Suprapubic skin (tissue), 4 donors: ENCODE results near the gene DGLUCY. TPM values are rescaled to one million over a fixed set of nuclear protein-coding genes. Genes with fewer than 3 reads are reported as not detected.

Experiments used
- DNase-seq, 2 donors: peaks; one replicate each; pipeline ENCODE4 v3.0.0-alpha.2; 2019; ENCODE audit warnings: low spot score in 2 of 2
- H3K27ac ChIP-seq: fragments of 200-600 bp; sonication (generic); one replicate; pipeline ENCODE4 v1.5.1; 2019
- H3K27me3 ChIP-seq: fragments of 200-600 bp; sonication (generic); one replicate; pipeline ENCODE4 v1.5.1; 2019
- H3K36me3 ChIP-seq: fragments of 200-600 bp; sonication (generic); one replicate; pipeline ENCODE4 v1.5.1; 2019
- H3K4me1 ChIP-seq: fragments of 200-600 bp; sonication (generic); one replicate; pipeline ENCODE4 v1.5.1; 2019
- H3K4me3 ChIP-seq: fragments of 200-600 bp; sonication (generic); one replicate; pipeline ENCODE4 v1.5.1; 2019; ENCODE audit warnings: mild to moderate bottlenecking
- H3K9me3 ChIP-seq: fragments of 200-600 bp; sonication (generic); one replicate; pipeline ENCODE4 v1.5.1; 2019
- EP300 ChIP-seq: sonication (generic); formaldehyde crosslinking; IDR thresholded peaks from one replicate; pipeline ENCODE4 v1.6.1; 2017; ENCODE audit warnings: antibody characterized with exemption
- POLR2A ChIP-seq, 2 donors: fragments of 450-650 bp; IDR thresholded peaks; one replicate each; pipeline ENCODE4 v1.6.1; 2017; ENCODE audit warnings: antibody characterized with exemption in 2 of 2, mild to moderate bottlenecking in 2 of 2, moderate library complexity in 2 of 2
- POLR2AphosphoS5 ChIP-seq, 3 donors: sonication (generic); formaldehyde crosslinking; IDR thresholded peaks; one replicate each; pipeline ENCODE4 v1.6.1; 2017; ENCODE audit warnings: antibody characterized with exemption in 3 of 3
- WGBS: methylation state at CpG from one replicate; pipeline ENCODE4 v1.1.5; 2018; 5-methylcytosine and 5-hydroxymethylcytosine counted together
- total RNA-seq, 4 donors: library from RNA; depleted of rRNA; stranded (reverse); fragments of >200 nt; gene quantifications; one replicate each; pipeline ENCODE4 v1.1.0, GENCODE V29; 2016
- TF ChIP-seq, protein P1 (sequence below), 2 donors: fragments of 200-600 bp in 1 of 2; fragments of 450-650 bp in 1 of 2; sonication (generic) in 1 of 2; IDR thresholded peaks; one replicate each; pipeline ENCODE4 v1.5.1; 2016 to 2019; ENCODE audit warnings: antibody characterized with exemption in 2 of 2, mild to moderate bottlenecking in 1 of 2, moderate library complexity in 1 of 2

Gene DGLUCY
- total RNA-seq, 4 donors from 2014 or later, result 54.0 to 94.9 (median 69.3) TPM

DNA sequence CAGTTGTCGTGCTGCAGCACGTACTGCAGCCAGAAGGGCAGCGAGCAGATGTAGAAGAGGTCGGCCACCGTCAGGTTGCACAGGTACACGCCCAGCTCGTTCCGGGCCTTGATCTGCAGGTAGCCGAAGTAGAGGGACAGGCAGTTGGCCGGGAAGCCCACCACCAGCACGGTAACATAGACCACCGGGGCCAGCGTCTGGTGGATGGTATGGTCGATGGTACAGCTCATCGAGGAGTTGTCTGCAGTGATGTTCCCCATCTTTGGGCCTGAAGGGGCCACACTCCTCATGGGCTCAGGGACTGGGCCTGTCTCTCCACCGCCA, 120.9 kb downstream of the DGLUCY start:
- TF ChIP-seq EP300 (no peak), POLR2AphosphoS5 (IDR thresholded peaks at IDR 0.05) (no peak), POLR2A (IDR thresholded peaks at IDR 0.05) (no peak)
- TF ChIP-seq, protein P1, sequence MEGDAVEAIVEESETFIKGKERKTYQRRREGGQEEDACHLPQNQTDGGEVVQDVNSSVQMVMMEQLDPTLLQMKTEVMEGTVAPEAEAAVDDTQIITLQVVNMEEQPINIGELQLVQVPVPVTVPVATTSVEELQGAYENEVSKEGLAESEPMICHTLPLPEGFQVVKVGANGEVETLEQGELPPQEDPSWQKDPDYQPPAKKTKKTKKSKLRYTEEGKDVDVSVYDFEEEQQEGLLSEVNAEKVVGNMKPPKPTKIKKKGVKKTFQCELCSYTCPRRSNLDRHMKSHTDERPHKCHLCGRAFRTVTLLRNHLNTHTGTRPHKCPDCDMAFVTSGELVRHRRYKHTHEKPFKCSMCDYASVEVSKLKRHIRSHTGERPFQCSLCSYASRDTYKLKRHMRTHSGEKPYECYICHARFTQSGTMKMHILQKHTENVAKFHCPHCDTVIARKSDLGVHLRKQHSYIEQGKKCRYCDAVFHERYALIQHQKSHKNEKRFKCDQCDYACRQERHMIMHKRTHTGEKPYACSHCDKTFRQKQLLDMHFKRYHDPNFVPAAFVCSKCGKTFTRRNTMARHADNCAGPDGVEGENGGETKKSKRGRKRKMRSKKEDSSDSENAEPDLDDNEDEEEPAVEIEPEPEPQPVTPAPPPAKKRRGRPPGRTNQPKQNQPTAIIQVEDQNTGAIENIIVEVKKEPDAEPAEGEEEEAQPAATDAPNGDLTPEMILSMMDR (IDR thresholded peaks at IDR 0.05), result no peak
- no peak for DNase-seq
- no peaks in the 10 kb centered on the region for H3K36me3 ChIP-seq
- no peak overlapping the region for H3K27ac ChIP-seq
- no peaks in the 10 kb centered on the region for H3K4me1 ChIP-seq
- H3K9me3 ChIP-seq, result no peaks in the 10 kb centered on the region
- H3K27me3 ChIP-seq, result no peaks in the 10 kb centered on the region
- H3K4me3 ChIP-seq, result no peak overlapping the region
- 92% methylated on average over 14 of the region's 16 CpGs for WGBS

DNA sequence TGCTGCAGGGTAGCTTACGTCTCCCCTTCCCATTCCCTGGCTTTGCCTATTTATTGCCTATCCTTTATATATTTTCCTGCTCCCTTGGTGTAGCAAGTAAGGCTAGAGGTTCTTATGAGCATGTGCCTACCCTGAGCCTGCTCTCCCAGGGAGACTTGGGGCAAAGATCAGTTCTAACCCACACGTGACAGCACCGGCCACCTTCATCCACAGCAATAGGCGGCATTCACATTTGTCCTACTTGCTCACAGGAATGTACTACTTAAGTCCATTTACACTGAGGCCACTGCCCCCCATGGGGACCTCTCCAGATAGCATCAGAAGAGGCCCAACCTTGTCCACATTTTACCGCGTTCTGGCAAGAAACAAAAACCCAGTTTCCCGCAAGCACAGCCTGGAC, 122.0 kb downstream of the DGLUCY start:
- DNase-seq, result no peak
- no peaks in the 10 kb centered on the region for H3K9me3 ChIP-seq
- H3K4me3 ChIP-seq, result no peak overlapping the region
- no peaks in the 10 kb centered on the region for H3K4me1 ChIP-seq
- no peaks in the 10 kb centered on the region for H3K27me3 ChIP-seq
- no peak overlapping the region for H3K27ac ChIP-seq
- H3K36me3 ChIP-seq, result no peaks in the 10 kb centered on the region
- TF ChIP-seq, protein P1 (IDR thresholded peaks at IDR 0.05), result no peak
- no peak for TF ChIP-seq POLR2AphosphoS5 (IDR thresholded peaks at IDR 0.05)
- TF ChIP-seq POLR2A (IDR thresholded peaks at IDR 0.05), result no peak
- TF ChIP-seq EP300, result no peak
- WGBS, result 93% methylated on average over 7 of the region's 7 CpGs

DNA sequence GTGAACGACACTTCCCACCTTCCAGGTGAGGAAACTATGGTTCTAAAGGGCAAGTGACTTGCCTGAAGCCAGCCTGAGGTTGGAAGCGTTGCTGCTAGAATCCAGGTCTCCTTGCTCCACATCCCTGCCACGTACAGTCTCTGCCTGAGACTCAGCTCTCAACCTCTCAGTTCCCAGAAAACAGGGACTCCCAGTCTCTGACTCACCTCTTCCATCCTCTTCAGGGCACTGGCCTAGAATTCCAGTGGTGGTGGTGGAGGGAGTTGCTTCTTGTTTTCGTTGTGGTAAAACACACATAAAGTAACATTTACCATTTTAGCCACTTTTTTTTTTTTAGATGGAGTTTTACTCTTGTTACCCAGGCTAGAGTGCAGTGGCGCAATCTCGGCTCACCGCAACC, 123.3 kb downstream of the DGLUCY start:
- Histone ChIP-seq H3K9me3 (no peaks in the 10 kb centered on the region), H3K27ac (no peak overlapping the region), H3K4me1 (peaks cover 2% of the 10 kb centered on the region), H3K4me3 (no peak overlapping the region), H3K27me3 (no peaks in the 10 kb centered on the region), H3K36me3 (no peaks in the 10 kb centered on the region)
- 83% methylated on average over 7 of the region's 7 CpGs for WGBS
- DNase-seq, result no peak
- TF ChIP-seq, protein P1 (IDR thresholded peaks at IDR 0.05), result no peak
- TF ChIP-seq POLR2AphosphoS5 (IDR thresholded peaks at IDR 0.05) (no peak), EP300 (no peak), POLR2A (IDR thresholded peaks at IDR 0.05) (no peak)

DNA sequence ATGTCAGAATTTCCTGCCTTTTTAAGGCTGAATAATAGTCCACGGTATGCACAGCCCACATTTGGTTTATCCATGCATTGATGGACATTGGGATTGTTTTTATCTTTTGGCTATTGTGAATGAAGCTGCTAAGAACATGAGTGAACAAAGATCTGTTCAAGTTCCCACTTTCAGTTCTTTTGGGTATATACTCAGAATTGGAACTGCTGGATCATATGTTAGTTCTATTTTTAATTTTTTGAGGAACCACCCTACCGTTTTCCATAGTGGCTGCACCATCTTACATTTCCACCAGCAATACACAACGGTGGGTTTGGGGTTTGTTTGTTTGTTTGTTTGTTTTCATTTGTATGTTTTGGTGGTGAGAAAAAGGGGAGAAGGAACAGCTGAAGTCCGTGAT, 124.2 kb downstream of the DGLUCY start:
- Histone ChIP-seq H3K4me1 (peaks cover 9% of the 10 kb centered on the region), H3K27me3 (no peaks in the 10 kb centered on the region), H3K4me3 (no peak overlapping the region), H3K9me3 (no peaks in the 10 kb centered on the region), H3K36me3 (no peaks in the 10 kb centered on the region), H3K27ac (no peak overlapping the region)
- no peak for TF ChIP-seq POLR2A (IDR thresholded peaks at IDR 0.05)
- TF ChIP-seq POLR2AphosphoS5 (IDR thresholded peaks at IDR 0.05), result no peak
- TF ChIP-seq, protein P1 (IDR thresholded peaks at IDR 0.05), result no peak
- TF ChIP-seq EP300, result no peak
- WGBS, result 77% methylated on average over 4 of the region's 4 CpGs
- DNase-seq, result no peak

DNA sequence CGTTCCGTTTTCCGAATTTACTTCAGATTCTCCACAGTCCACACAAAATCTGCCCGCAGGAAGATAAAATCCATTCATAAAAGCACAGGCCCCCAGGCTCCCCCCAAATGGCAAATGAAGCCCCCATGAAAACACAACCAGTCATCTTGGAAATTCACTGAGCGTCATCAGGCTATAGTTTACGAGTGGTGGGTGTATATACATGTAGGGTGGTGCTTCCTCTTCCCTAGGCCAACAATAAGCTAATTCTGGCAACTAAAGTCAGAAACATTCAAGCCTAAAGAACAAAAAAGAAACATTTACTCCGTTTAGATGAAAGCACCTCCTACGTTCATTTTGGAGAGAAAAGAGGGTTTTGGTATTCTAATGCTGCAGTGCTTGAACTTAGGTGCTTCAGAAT, 124.8 kb downstream of the DGLUCY start:
- no peak overlapping the region for H3K4me3 ChIP-seq
- no peaks in the 10 kb centered on the region for H3K9me3 ChIP-seq
- WGBS, result 70% methylated on average over 8 of the region's 8 CpGs
- no peaks in the 10 kb centered on the region for H3K27me3 ChIP-seq
- H3K4me1 ChIP-seq, result peaks cover 15% of the 10 kb centered on the region
- no peaks in the 10 kb centered on the region for H3K36me3 ChIP-seq
- H3K27ac ChIP-seq, result no peak overlapping the region
- no peak for DNase-seq
- TF ChIP-seq EP300 (no peak), POLR2AphosphoS5 (IDR thresholded peaks at IDR 0.05) (no peak), POLR2A (IDR thresholded peaks at IDR 0.05) (no peak)
- TF ChIP-seq, protein P1 (IDR thresholded peaks at IDR 0.05), result no peak
